H9 (cell line): ENCODE measurements around the gene OR52A5. TPM values are rescaled to one million over a fixed set of nuclear protein-coding genes. Genes with fewer than 3 reads are reported as not detected.

ENCODE experiments used
- DNase-seq: peaks from one replicate; pipeline ENCODE4 v3.0.0-alpha.2; 2017
- H2AFZ ChIP-seq: one replicate; pipeline ENCODE4 v1.6.1; 2013; ENCODE audit warnings: mild to moderate bottlenecking, low read length, control low read depth, moderate library complexity
- H2AK5ac ChIP-seq: 2 replicates; pipeline ENCODE4 v1.6.1; 2013; ENCODE audit warnings: low read length, control low read depth, mixed read lengths; ENCODE audit not compliant: insufficient read length
- H2BK120ac ChIP-seq: one replicate; pipeline ENCODE4 v1.6.1; 2013; ENCODE audit warnings: low read depth, mild to moderate bottlenecking, low read length, control low read depth, inconsistent platforms; ENCODE audit not compliant: poor library complexity, severe bottlenecking
- H2BK12ac ChIP-seq: 2 replicates; pipeline ENCODE4 v1.6.1; 2013; ENCODE audit warnings: low read length, control low read depth, mixed read lengths, low read depth; ENCODE audit not compliant: insufficient read length
- H2BK15ac ChIP-seq: 2 replicates; pipeline ENCODE4 v1.6.1; 2013; ENCODE audit warnings: low read depth, low read length, control low read depth
- H2BK20ac ChIP-seq: one replicate; pipeline ENCODE4 v1.6.1; 2013; ENCODE audit warnings: low read depth, mild to moderate bottlenecking, low read length, control low read depth, inconsistent platforms; ENCODE audit not compliant: poor library complexity, severe bottlenecking
- H2BK5ac ChIP-seq: 2 replicates; pipeline ENCODE4 v1.6.1; 2013; ENCODE audit warnings: low read length, control low read depth, mixed read lengths; ENCODE audit not compliant: insufficient read length
- H3K14ac ChIP-seq: 2 replicates; pipeline ENCODE4 v1.6.1; 2013; ENCODE audit warnings: low read length, control low read depth; ENCODE audit not compliant: insufficient read depth
- H3K18ac ChIP-seq: 2 replicates; pipeline ENCODE4 v1.6.1; 2013; ENCODE audit warnings: low read depth, mild to moderate bottlenecking, mixed read lengths, low read length, control low read depth; ENCODE audit not compliant: insufficient read length
- H3K23ac ChIP-seq: 2 replicates; pipeline ENCODE4 v1.6.1; 2013; ENCODE audit warnings: low read length, control low read depth, mixed read lengths, low read depth; ENCODE audit not compliant: insufficient read length
- H3K23me2 ChIP-seq: 2 replicates; pipeline ENCODE4 v1.6.1; 2013; ENCODE audit warnings: low read depth, mild to moderate bottlenecking, mixed read lengths, low read length, control low read depth; ENCODE audit not compliant: insufficient read length, poor library complexity, severe bottlenecking
- H3K27ac ChIP-seq: 2 replicates; pipeline ENCODE4 v1.5.1; 2013; ENCODE audit warnings: low read length, control low read depth, mixed read lengths, low read depth; ENCODE audit not compliant: insufficient read length
- H3K27me3 ChIP-seq: 2 replicates; pipeline ENCODE4 v1.6.1; 2013; ENCODE audit warnings: low read length, control low read depth, inconsistent platforms; ENCODE audit not compliant: insufficient read depth
- H3K4ac ChIP-seq: 2 replicates; pipeline ENCODE4 v1.6.1; 2013; ENCODE audit warnings: low read depth, mild to moderate bottlenecking, control low read depth, inconsistent platforms, low read length, moderate library complexity
- H3K4me1 ChIP-seq: 2 replicates; pipeline ENCODE4 v1.6.1; 2013; ENCODE audit warnings: low read length, control low read depth, inconsistent platforms; ENCODE audit not compliant: insufficient read depth
- H3K4me2 ChIP-seq: 2 replicates; pipeline ENCODE4 v1.6.1; 2013; ENCODE audit warnings: low read length, control low read depth, mixed read lengths; ENCODE audit not compliant: insufficient read length, insufficient read depth
- H3K56ac ChIP-seq: 2 replicates; pipeline ENCODE4 v1.6.1; 2013; ENCODE audit warnings: low read depth, mild to moderate bottlenecking, mixed read lengths, low read length, control low read depth; ENCODE audit not compliant: insufficient read length
- H3K79me1 ChIP-seq: 2 replicates; pipeline ENCODE4 v1.6.1; 2013; ENCODE audit warnings: low read depth, mild to moderate bottlenecking, moderate library complexity, low read length, control low read depth, inconsistent platforms; ENCODE audit not compliant: insufficient read depth, poor library complexity, severe bottlenecking
- H3K79me2 ChIP-seq: 2 replicates; pipeline ENCODE4 v1.6.1; 2013; ENCODE audit warnings: low read length, control low read depth, inconsistent platforms; ENCODE audit not compliant: insufficient read depth
- H3K9ac ChIP-seq: 2 replicates; pipeline ENCODE4 v1.6.1; 2013; ENCODE audit warnings: low read length, control low read depth, mixed read lengths; ENCODE audit not compliant: insufficient read length; ENCODE audit errors: extremely low read depth
- H3K9me3 ChIP-seq: one replicate; pipeline ENCODE4 v1.6.1; 2013; ENCODE audit warnings: low read depth, low read length, inconsistent platforms; ENCODE audit not compliant: control insufficient read depth
- H3T11ph ChIP-seq: one replicate; pipeline ENCODE4 v1.6.1; 2013; ENCODE audit warnings: mild to moderate bottlenecking, low read length, control low read depth, inconsistent platforms
- H4K20me1 ChIP-seq: one replicate; pipeline ENCODE4 v1.6.1; 2013; ENCODE audit not compliant: control insufficient read depth, insufficient read length, insufficient read depth
- H4K5ac ChIP-seq: 2 replicates; pipeline ENCODE4 v1.6.1; 2013; ENCODE audit warnings: low read depth, mild to moderate bottlenecking, mixed read lengths, low read length, control low read depth; ENCODE audit not compliant: insufficient read length
- H4K8ac ChIP-seq: replicated peaks from 2 replicates; pipeline ENCODE4 v1.6.1; 2013; ENCODE audit warnings: low read length, control low read depth, mixed read lengths, low read depth; ENCODE audit not compliant: insufficient read length
- H4K91ac ChIP-seq: 2 replicates; pipeline ENCODE4 v1.6.1; 2013; ENCODE audit warnings: low read depth, mild to moderate bottlenecking, moderate library complexity, mixed read lengths, low read length, control low read depth; ENCODE audit not compliant: insufficient read length
- H3K27ac Mint-ChIP-seq, 3 experiments: 2 replicates in 2 of 3; 3 replicates in 1 of 3; pipeline ENCODE4 v1.8.0; 2020 to 2021; ENCODE audit warnings: mixed read lengths in 3 of 3, mild to moderate bottlenecking in 1 of 3, moderate library complexity in 1 of 3
- H3K27me3 Mint-ChIP-seq: 2 replicates; pipeline ENCODE4 v1.8.0; 2021; ENCODE audit warnings: low read depth, mild to moderate bottlenecking, moderate library complexity, mixed read lengths
- H3K36me3 Mint-ChIP-seq, 3 experiments: 2 replicates in 2 of 3; 3 replicates in 1 of 3; pipeline ENCODE4 v1.8.0; 2020 to 2021; ENCODE audit warnings: low read depth in 3 of 3, mixed read lengths in 3 of 3; ENCODE audit not compliant: insufficient read depth in 1 of 3
- H3K4me1 Mint-ChIP-seq, 2 experiments: 2 replicates each; pipeline ENCODE4 v1.8.0; 2020; ENCODE audit warnings: mixed read lengths in 2 of 2
- H3K4me3 Mint-ChIP-seq, 2 experiments: 2 replicates in 1 of 2; 3 replicates in 1 of 2; pipeline ENCODE4 v1.8.0; 2020 to 2021; ENCODE audit warnings: mild to moderate bottlenecking in 2 of 2, mixed read lengths in 2 of 2, moderate library complexity in 1 of 2
- H3K9me3 Mint-ChIP-seq, 2 experiments: 2 replicates in 1 of 2; 3 replicates in 1 of 2; pipeline ENCODE4 v1.8.0; 2020; ENCODE audit warnings: mild to moderate bottlenecking in 2 of 2, mixed read lengths in 2 of 2, moderate library complexity in 1 of 2
- CTCF ChIP-seq: fragments of 200-600 bp; sonication (generic); conservative IDR thresholded peaks from 3 replicates; pipeline ENCODE4 v1.8.0; 2021; ENCODE audit warnings: antibody characterized with exemption, mild to moderate bottlenecking
- WGBS: extraction: QIAGEN DNeasy Blood & Tissue Kit; methylation state at CpG from one replicate; pipeline ENCODE4 v1.1.7; 2013; ENCODE audit warnings: missing lambda C conversion rate, low lambda C conversion rate, mixed read lengths; ENCODE audit not compliant: insufficient read length; ENCODE audit errors: extremely low coverage; 5-methylcytosine and 5-hydroxymethylcytosine counted together
- total RNA-seq: library from RNA; stranded (reverse); gene quantifications from 2 replicates; pipeline ENCODE4 v1.2.1, GENCODE V29; 2021

Gene OR52A5
- total RNA-seq, 1 experiment from 2014 or later, result not detected

- WGBS, result no CpG with 5 or more reads among the region's 4 CpGs
- no peak overlapping the region for H3K23ac ChIP-seq
- H2BK120ac ChIP-seq, result no peak overlapping the region
- no peak overlapping the region for H3K27ac ChIP-seq
- no peak overlapping the region for H2BK5ac ChIP-seq
- no peak overlapping the region for H4K91ac ChIP-seq
- H3K9me3 ChIP-seq, result no peaks in the 10 kb centered on the region
- no peak overlapping the region; a peak in 1 of 7 replicates for H3K27ac Mint-ChIP-seq
- H2AK5ac ChIP-seq, result no peak overlapping the region
- peaks cover 3% of the 10 kb centered on the region in 2 experiments; a peak in 3 of 4 replicates for H3K4me1 Mint-ChIP-seq
- H3K4ac ChIP-seq, result no peak overlapping the region
- H3K4me1 ChIP-seq, result no peaks in the 10 kb centered on the region
- peak; percentile 71 for DNase-seq
- no peak overlapping the region for H2BK20ac ChIP-seq
- no peaks in the 10 kb centered on the region for H3K27me3 Mint-ChIP-seq
- H3K56ac ChIP-seq, result no peak overlapping the region
- H3K9ac ChIP-seq, result no peak overlapping the region
- H2AFZ ChIP-seq, result no peak overlapping the region
- no peaks in the 10 kb centered on the region for H3K23me2 ChIP-seq
- no peaks in the 10 kb centered on the region for H3K27me3 ChIP-seq
- no peaks in the 10 kb centered on the region for H3K9me3 Mint-ChIP-seq
- H3K4me2 ChIP-seq, result no peak overlapping the region
- H2BK12ac ChIP-seq, result no peak overlapping the region
- no peak overlapping the region for H3K18ac ChIP-seq
- no peak overlapping the region for H3K4me3 Mint-ChIP-seq
- H3K79me2 ChIP-seq, result no peaks in the 10 kb centered on the region
- no peaks in the 10 kb centered on the region for H3K79me1 ChIP-seq
- H4K5ac ChIP-seq, result no peak overlapping the region
- no peak overlapping the region for H4K8ac ChIP-seq
- H3K14ac ChIP-seq, result no peak overlapping the region
- no peaks in the 10 kb centered on the region for H3K36me3 Mint-ChIP-seq
- TF ChIP-seq CTCF, result peak; percentile 91
- H4K20me1 ChIP-seq, result no peaks in the 10 kb centered on the region
- H3T11ph ChIP-seq, result no peak overlapping the region
- no peak overlapping the region for H2BK15ac ChIP-seq
Observed at GRCh38 chr11:5123802-5124521, 14.2 kb downstream of the OR52A5 start.
